NCI-H526 (cell line): ENCODE measurements around the gene TTC7B.
A peak's percentile ranks its signal among the peaks of the same experiment; 100 is the strongest.

Experiments used
- DNase-seq, 2 experiments: peaks; one replicate each; lab custom pipeline; 2025; lab: John Stamatoyannopoulos, UW

TTC7B gene

GRCh38 chr14:90599748-90600507 lies 216.3 kb downstream of the TTC7B start:
- DNase-seq, result peak in 1 of 2 experiments; percentile 8

- no peak for DNase-seq
These were observed 216.9 kb downstream of the TTC7B start for GRCh38 chr14:90599339-90599738.

GRCh38 chr14:90597961-90598360 lies 218.3 kb downstream of the TTC7B start:
- no peak for DNase-seq

- DNase-seq, result no peak
These were observed 219.5 kb downstream of the TTC7B start for GRCh38 chr14:90596733-90597132.

GRCh38 chr14:90593254-90594040 lies 222.8 kb downstream of the TTC7B start:
- DNase-seq, result no peak

- no peak for DNase-seq
These were observed 223.6 kb downstream of the TTC7B start for GRCh38 chr14:90592655-90593054.

GRCh38 chr14:90587918-90588317 lies 228.3 kb downstream of the TTC7B start:
- no peak for DNase-seq

GRCh38 chr14:90587252-90587910 lies 228.8 kb downstream of the TTC7B start:
- DNase-seq, result no peak

GRCh38 chr14:90585106-90585505 lies 231.1 kb downstream of the TTC7B start:
- DNase-seq, result no peak

- DNase-seq, result no peak
These were observed 232.2 kb downstream of the TTC7B start for GRCh38 chr14:90583916-90584605.

- DNase-seq, result no peak
These were observed 232.8 kb downstream of the TTC7B start for GRCh38 chr14:90583427-90583826.

GRCh38 chr14:90582166-90582565 lies 234.1 kb downstream of the TTC7B start:
- no peak for DNase-seq

- DNase-seq, result no peak
These were observed 234.5 kb downstream of the TTC7B start for GRCh38 chr14:90581745-90582144.

GRCh38 chr14:90580377-90581335 lies 235.6 kb downstream of the TTC7B start:
- no peak for DNase-seq

- DNase-seq, result no peak
These were observed 236.4 kb downstream of the TTC7B start for GRCh38 chr14:90579816-90580215.

GRCh38 chr14:90579088-90579487 lies 237.1 kb downstream of the TTC7B start:
- DNase-seq, result no peak

GRCh38 chr14:90578283-90578985 lies 237.8 kb downstream of the TTC7B start:
- no peak for DNase-seq

GRCh38 chr14:90577661-90578282 lies 238.5 kb downstream of the TTC7B start:
- DNase-seq, result no peak

GRCh38 chr14:90576981-90577660 lies 239.1 kb downstream of the TTC7B start:
- DNase-seq, result no peak
